Neuronal stem cell (in vitro differentiated cells): ENCODE results near the gene DNAH3.

Experiments used
- DNase-seq: peaks from one replicate; pipeline ENCODE4 v3.0.0-alpha.2; 2013; ENCODE audit warnings: low spot score
- H2AFZ ChIP-seq: one replicate; pipeline ENCODE4 v1.6.1; 2013; ENCODE audit warnings: mild to moderate bottlenecking, low read length, inconsistent platforms
- H2AK5ac ChIP-seq: 2 replicates; pipeline ENCODE4 v1.6.1; 2013; ENCODE audit warnings: low read depth, mild to moderate bottlenecking, inconsistent platforms, low read length, moderate library complexity, mixed read lengths
- H2BK120ac ChIP-seq: 2 replicates; pipeline ENCODE4 v1.6.1; 2013; ENCODE audit warnings: low read depth, mild to moderate bottlenecking, inconsistent platforms, low read length, moderate library complexity, mixed read lengths
- H2BK12ac ChIP-seq: one replicate; pipeline ENCODE4 v1.6.1; 2013; ENCODE audit warnings: low read length, inconsistent platforms
- H2BK15ac ChIP-seq: 2 replicates; pipeline ENCODE4 v1.6.1; 2013; ENCODE audit warnings: mild to moderate bottlenecking, low read length, inconsistent platforms, mixed read lengths
- H2BK5ac ChIP-seq: one replicate; pipeline ENCODE4 v1.6.1; 2013; ENCODE audit warnings: inconsistent platforms, mild to moderate bottlenecking, low read length, moderate library complexity
- H3K14ac ChIP-seq: one replicate; pipeline ENCODE4 v1.6.1; 2013; ENCODE audit warnings: low read length, inconsistent platforms
- H3K18ac ChIP-seq: 2 replicates; pipeline ENCODE4 v1.6.1; 2013; ENCODE audit warnings: low read length, inconsistent platforms
- H3K23ac ChIP-seq: 2 replicates; pipeline ENCODE4 v1.6.1; 2013; ENCODE audit warnings: low read depth, mild to moderate bottlenecking, mixed read lengths, low read length, inconsistent platforms; ENCODE audit not compliant: poor library complexity
- H3K27ac ChIP-seq: replicated peaks from 3 replicates; pipeline ENCODE4 v1.5.1; 2013; ENCODE audit warnings: low read length, inconsistent platforms
- H3K27me3 ChIP-seq, 3 experiments: 2 replicates each; pipeline ENCODE4 v1.6.1; 2013; ENCODE audit warnings: low read length in 3 of 3, mild to moderate bottlenecking in 2 of 3, inconsistent platforms in 1 of 3, low read depth in 1 of 3, mixed read lengths in 1 of 3, moderate library complexity in 1 of 3; ENCODE audit not compliant: control insufficient read depth in 3 of 3, insufficient read depth in 3 of 3
- H3K36me3 ChIP-seq, 2 donors: replicated peaks in 1 of 2; 2 replicates each; pipeline ENCODE4 v1.6.1; 2013; ENCODE audit warnings: low read length in 2 of 2; ENCODE audit not compliant: control insufficient read depth in 2 of 2, insufficient read depth in 2 of 2
- H3K4ac ChIP-seq: 2 replicates; pipeline ENCODE4 v1.6.1; 2013; ENCODE audit warnings: inconsistent platforms, mild to moderate bottlenecking, low read length, moderate library complexity
- H3K4me1 ChIP-seq, 2 donors: 1 replicate in 1 of 2; 2 replicates in 1 of 2; pipeline ENCODE4 v1.6.1; 2013; ENCODE audit warnings: low read length in 2 of 2, low read depth in 1 of 2; ENCODE audit not compliant: control insufficient read depth in 2 of 2, insufficient read depth in 1 of 2
- H3K4me2 ChIP-seq: one replicate; pipeline ENCODE4 v1.6.1; 2013; ENCODE audit warnings: mild to moderate bottlenecking, low read length, inconsistent platforms; ENCODE audit not compliant: insufficient read depth, poor library complexity, severe bottlenecking
- H3K4me3 ChIP-seq, 2 donors: 2 replicates each; pipeline ENCODE4 v1.5.1; 2013; ENCODE audit warnings: low read length in 2 of 2, mild to moderate bottlenecking in 2 of 2, inconsistent platforms in 1 of 2, moderate library complexity in 1 of 2
- H3K79me1 ChIP-seq: one replicate; pipeline ENCODE4 v1.6.1; 2013; ENCODE audit warnings: low read depth, mild to moderate bottlenecking, inconsistent platforms, low read length, moderate library complexity
- H3K9ac ChIP-seq: one replicate; pipeline ENCODE4 v1.6.1; 2013; ENCODE audit warnings: mild to moderate bottlenecking, low read depth, low read length, inconsistent platforms; ENCODE audit not compliant: poor library complexity
- H3K9me3 ChIP-seq, 2 donors: replicated peaks in 1 of 2; 2 replicates each; pipeline versions ENCODE3 to v1.6.1; 2013; ENCODE audit warnings: low read length in 2 of 2, mild to moderate bottlenecking in 2 of 2, inconsistent platforms in 1 of 2, low read depth in 1 of 2, mixed read lengths in 1 of 2, moderate library complexity in 1 of 2; ENCODE audit not compliant: control insufficient read depth in 2 of 2, insufficient read depth in 1 of 2
- H4K8ac ChIP-seq: one replicate; pipeline ENCODE4 v1.6.1; 2013; ENCODE audit warnings: low read depth, mild to moderate bottlenecking, inconsistent platforms, low read length, moderate library complexity
- H4K91ac ChIP-seq: one replicate; pipeline ENCODE4 v1.6.1; 2013; ENCODE audit warnings: low read length, low read depth, mild to moderate bottlenecking, inconsistent platforms; ENCODE audit not compliant: poor library complexity
- WGBS, 2 donors: extraction: QIAGEN DNeasy Blood & Tissue Kit; methylation state at CpG; one replicate each; pipeline ENCODE4 v1.1.7; 2013; ENCODE audit warnings: missing lambda C conversion rate in 2 of 2, mixed read lengths in 1 of 2; ENCODE audit not compliant: insufficient read length in 2 of 2, insufficient replicate concordance in 1 of 2; ENCODE audit errors: extremely low coverage in 2 of 2; 5-methylcytosine and 5-hydroxymethylcytosine counted together

The DNAH3 gene

GRCh38 chr16:20894388-20894787 is 256.3 kb downstream of the DNAH3 start:
- H3K18ac ChIP-seq, result no peak overlapping the region
- no peak overlapping the region for H3K9ac ChIP-seq
- no peak overlapping the region for H3K4me3 ChIP-seq
- no peak overlapping the region for H3K14ac ChIP-seq
- H2BK12ac ChIP-seq, result no peak overlapping the region
- H3K36me3 ChIP-seq, result peaks cover 5 to 53% of the 10 kb centered on the region in 2 donors
- no peak overlapping the region for H2AFZ ChIP-seq
- H3K27ac ChIP-seq, result no peak overlapping the region
- no peaks in the 10 kb centered on the region for H3K9me3 ChIP-seq
- peaks cover 5% of the 10 kb centered on the region for H3K79me1 ChIP-seq
- no peak overlapping the region for H2AK5ac ChIP-seq
- H2BK15ac ChIP-seq, result no peak overlapping the region
- no peak overlapping the region for H2BK5ac ChIP-seq
- H2BK120ac ChIP-seq, result no peak overlapping the region
- no peak overlapping the region for H3K4me2 ChIP-seq
- H3K23ac ChIP-seq, result no peak overlapping the region
- no peaks in the 10 kb centered on the region for H3K27me3 ChIP-seq
- H3K4me1 ChIP-seq, result peaks cover 4 to 11% of the 10 kb centered on the region in 2 donors
- no peak overlapping the region for H3K4ac ChIP-seq
- H4K91ac ChIP-seq, result no peak overlapping the region
- WGBS, 2 donors, result no CpG with 5 or more reads among the region's 2 CpGs
- H4K8ac ChIP-seq, result no peak overlapping the region
- no peak for DNase-seq

DNA sequence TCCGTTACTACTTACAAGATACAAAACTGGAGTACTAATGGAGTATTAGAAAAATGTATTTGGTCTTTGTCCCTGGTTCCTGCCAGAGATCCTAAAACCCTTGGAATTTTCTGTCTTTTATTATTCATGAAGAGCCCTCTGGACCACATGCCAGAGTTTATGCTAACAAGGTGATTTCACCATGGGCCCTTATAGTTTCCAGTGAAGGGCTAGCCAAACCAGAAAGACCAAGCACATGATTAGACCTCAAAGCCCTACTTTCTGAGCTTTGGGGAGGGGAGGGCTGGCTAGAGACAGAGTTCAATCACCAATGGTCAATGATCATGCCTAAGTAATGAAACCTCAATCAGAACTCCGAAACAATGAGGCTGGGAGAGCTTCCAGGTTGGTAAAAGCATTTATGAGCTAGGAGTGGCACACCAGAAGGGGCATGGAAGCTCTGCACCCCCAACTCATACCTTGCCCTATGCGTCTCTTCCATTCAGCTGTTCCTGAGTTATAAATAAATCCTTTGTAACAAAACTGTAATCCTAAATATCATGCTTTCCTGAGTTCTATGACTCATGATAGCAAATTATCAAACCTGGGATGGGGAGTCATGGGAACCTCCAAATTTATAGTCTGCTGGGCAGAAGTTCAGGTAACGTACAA is 260.9 kb downstream of the DNAH3 start:
- Histone ChIP-seq H3K4me2 (no peak overlapping the region), H3K79me1 (peaks cover 5% of the 10 kb centered on the region), H3K14ac (no peak overlapping the region), H3K18ac (no peak overlapping the region), H3K27me3 (no peaks in the 10 kb centered on the region), H2BK5ac (no peak overlapping the region), H3K36me3 (peaks cover 4 to 25% of the 10 kb centered on the region in 2 donors), H2AK5ac (no peak overlapping the region), H2BK15ac (no peak overlapping the region), H3K9me3 (no peaks in the 10 kb centered on the region), H2AFZ (no peak overlapping the region), H3K23ac (no peak overlapping the region), H4K8ac (no peak overlapping the region), H2BK120ac (no peak overlapping the region), H3K4me1 (peaks cover 0 to 3% of the 10 kb centered on the region in 2 donors), H2BK12ac (no peak overlapping the region), H3K27ac (no peak overlapping the region), H3K9ac (no peak overlapping the region), H3K4me3 (no peak overlapping the region), H4K91ac (no peak overlapping the region), H3K4ac (no peak overlapping the region)
- WGBS, 2 donors, result no CpG with 5 or more reads among the region's 4 CpGs
- no peak for DNase-seq

GRCh38 chr16:20887207-20887606 is 263.4 kb downstream of the DNAH3 start:
- Histone ChIP-seq H3K4ac (no peak overlapping the region), H3K4me3 (no peak overlapping the region), H3K79me1 (peaks cover 3% of the 10 kb centered on the region), H3K14ac (no peak overlapping the region), H3K23ac (no peak overlapping the region), H2BK15ac (no peak overlapping the region), H2BK120ac (no peak overlapping the region), H3K27ac (no peak overlapping the region), H4K8ac (no peak overlapping the region), H2AFZ (no peak overlapping the region), H3K4me2 (no peak overlapping the region), H3K18ac (no peak overlapping the region), H4K91ac (no peak overlapping the region), H2BK12ac (no peak overlapping the region), H3K9ac (no peak overlapping the region), H2AK5ac (no peak overlapping the region), H3K4me1 (peaks cover 0 to 3% of the 10 kb centered on the region in 2 donors), H3K36me3 (peaks cover 2% of the 10 kb centered on the region in 2 donors), H3K9me3 (no peaks in the 10 kb centered on the region), H2BK5ac (no peak overlapping the region), H3K27me3 (no peaks in the 10 kb centered on the region)
- no peak for DNase-seq
- no CpG with 5 or more reads among the region's 1 CpG for WGBS, 2 donors

- Histone ChIP-seq H2BK15ac (no peak overlapping the region), H2BK12ac (no peak overlapping the region), H3K18ac (no peak overlapping the region), H2BK120ac (no peak overlapping the region), H2AK5ac (no peak overlapping the region), H3K4me2 (no peak overlapping the region), H3K9ac (no peak overlapping the region), H3K4me3 (no peak overlapping the region), H3K23ac (no peak overlapping the region), H4K8ac (no peak overlapping the region), H3K14ac (no peak overlapping the region), H3K9me3 (no peaks in the 10 kb centered on the region), H3K4ac (no peak overlapping the region), H3K36me3 (peaks cover 0 to 2% of the 10 kb centered on the region in 2 donors), H4K91ac (no peak overlapping the region), H2AFZ (no peak overlapping the region), H3K79me1 (peaks cover 3% of the 10 kb centered on the region), H3K4me1 (peaks cover 0 to 3% of the 10 kb centered on the region in 2 donors), H2BK5ac (no peak overlapping the region), H3K27ac (no peak overlapping the region), H3K27me3 (no peaks in the 10 kb centered on the region)
- no CpG with 5 or more reads among the region's 1 CpG for WGBS, 2 donors
- no peak for DNase-seq
Observed at GRCh38 chr16:20886320-20886719, 264.3 kb downstream of the DNAH3 start.
